ENCODE results near the gene NPDC1. TPM values are rescaled to one million over a fixed set of nuclear protein-coding genes. Genes with fewer than 3 reads are reported as not detected.

NPDC1 gene
- total RNA-seq, 1 donor from 2014 or later = 152 TPM

GRCh38 chr9:137045294-137046087 is 486 bp downstream of the NPDC1 start:
- Histone ChIP-seq H3K4me1 (peaks cover 23% of the 10 kb centered on the region), H3K27me3 (peaks cover 37% of the 10 kb centered on the region), H3K9me3 (no peaks in the 10 kb centered on the region), H3K36me3 (no peaks in the 10 kb centered on the region), H3K4me3 (peak overlapping the region; percentile 64), H3K27ac (peak overlapping the region; percentile 66)
- ATAC-seq (no peak), DNase-seq (no peak)
- TF ChIP-seq CTCF (IDR thresholded peaks at IDR 0.05) = no peak
- intact Hi-C loops (cut with DNase I) = no loop called here

DNA sequence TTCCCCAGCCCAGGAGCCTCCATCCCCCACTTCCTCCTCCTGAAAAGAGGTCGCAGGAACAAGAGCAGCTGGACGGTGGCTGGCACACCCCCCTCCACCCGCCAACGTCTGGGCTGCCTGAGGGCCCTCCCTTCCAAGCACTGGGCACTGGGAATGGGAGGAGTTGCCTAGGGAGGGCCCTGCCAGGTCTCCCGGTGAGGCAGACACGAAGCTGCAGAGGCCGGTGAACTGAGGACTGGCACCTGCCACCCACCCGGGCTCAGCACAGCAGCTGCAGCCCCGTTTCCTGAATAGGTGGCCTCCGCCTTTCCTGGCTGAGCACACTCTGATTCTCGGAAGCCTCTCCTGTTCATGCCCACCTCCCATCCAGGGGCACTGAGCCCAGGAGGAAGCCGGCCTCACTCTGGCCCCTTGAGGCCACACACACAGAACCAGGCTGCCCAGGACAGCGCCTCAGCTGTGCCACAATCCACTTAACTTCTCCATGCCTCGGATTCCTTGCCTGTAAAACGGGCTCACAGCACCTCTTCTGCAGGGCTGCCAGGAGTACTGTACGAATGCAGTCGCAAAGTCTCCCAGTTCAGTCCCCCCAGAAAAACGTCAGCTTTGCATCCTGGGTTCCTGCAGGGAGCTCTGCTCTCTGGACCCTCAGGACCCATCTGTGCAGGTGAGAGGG is 1.3 kb downstream of the NPDC1 start:
- no peak for TF ChIP-seq CTCF (IDR thresholded peaks at IDR 0.05)
- DNase-seq = no peak
- intact Hi-C loops (cut with DNase I) = no loop called here
- peaks cover 23% of the 10 kb centered on the region for H3K4me1 ChIP-seq
- ATAC-seq = peak; percentile 27
- H3K36me3 ChIP-seq = no peaks in the 10 kb centered on the region
- H3K4me3 ChIP-seq = peak overlapping the region; percentile 64
- H3K27ac ChIP-seq = peak overlapping the region; percentile 66
- H3K9me3 ChIP-seq = no peaks in the 10 kb centered on the region
- peaks cover 32% of the 10 kb centered on the region for H3K27me3 ChIP-seq

GRCh38 chr9:137044037-137044436 is 1.9 kb downstream of the NPDC1 start:
- Histone ChIP-seq H3K27me3 (peaks cover 26% of the 10 kb centered on the region), H3K27ac (peak overlapping the region; percentile 65), H3K9me3 (no peaks in the 10 kb centered on the region), H3K4me1 (peaks cover 23% of the 10 kb centered on the region), H3K36me3 (no peaks in the 10 kb centered on the region), H3K4me3 (peak overlapping the region; percentile 64)
- DNase-seq (no peak), ATAC-seq (no peak)
- intact Hi-C loops (cut with DNase I) = no loop called here
- no peak for TF ChIP-seq CTCF (IDR thresholded peaks at IDR 0.05)

DNA sequence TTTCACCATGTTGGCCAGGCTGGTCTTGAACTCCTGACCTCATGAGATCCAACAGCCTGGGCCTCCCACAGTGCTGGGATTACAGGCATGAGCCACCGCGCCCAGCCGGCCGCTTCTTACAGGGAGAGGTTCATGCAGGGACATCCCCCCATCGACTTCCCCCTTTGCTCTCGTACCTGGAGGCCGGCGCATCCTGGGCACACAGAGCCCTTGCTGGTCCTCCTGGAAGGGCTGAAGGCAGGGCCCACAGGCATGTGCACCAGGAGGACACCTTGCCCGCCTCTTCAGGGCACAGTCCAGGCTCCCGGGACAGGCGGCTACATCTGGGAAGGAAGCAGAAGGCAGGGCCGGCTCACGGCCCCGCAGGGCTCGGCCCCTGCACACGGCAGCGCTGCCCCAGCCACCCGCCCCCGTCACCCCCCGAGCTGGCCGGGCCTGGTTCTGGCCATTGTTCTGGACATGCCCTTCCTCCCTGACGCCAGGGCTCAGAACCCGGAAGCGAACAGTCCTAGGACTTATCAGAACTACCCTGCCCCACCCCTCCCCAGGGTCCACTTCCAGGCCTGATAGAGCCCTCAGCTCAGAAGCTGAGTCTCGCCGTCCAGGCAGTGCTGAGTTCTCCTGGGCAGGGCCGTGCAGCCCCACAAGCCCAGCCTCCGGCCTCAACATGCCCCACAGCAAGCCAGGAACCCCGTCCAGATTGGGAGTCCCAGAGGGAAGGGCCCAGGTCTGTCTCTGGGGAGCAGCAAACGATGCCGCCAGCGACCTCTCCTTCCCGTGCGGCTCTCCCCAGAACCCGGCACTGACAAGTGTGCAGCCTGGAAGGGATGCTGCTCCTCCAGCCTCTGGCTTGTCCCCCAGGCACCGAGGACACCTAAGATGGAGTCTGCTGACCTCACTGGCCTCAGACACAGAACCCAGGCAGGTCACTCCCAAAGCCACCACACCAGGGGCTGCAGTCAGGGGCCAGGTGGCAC is 2.9 kb downstream of the NPDC1 start:
- intact Hi-C loops (cut with DNase I) = no loop called here
- Histone ChIP-seq H3K27ac (peak overlapping the region; percentile 65), H3K4me1 (peaks cover 23% of the 10 kb centered on the region), H3K36me3 (no peaks in the 10 kb centered on the region), H3K27me3 (peaks cover 18% of the 10 kb centered on the region), H3K9me3 (no peaks in the 10 kb centered on the region), H3K4me3 (peak overlapping the region; percentile 64)
- ATAC-seq (peak; percentile 18), DNase-seq (no peak)
- TF ChIP-seq CTCF (IDR thresholded peaks at IDR 0.05) = no peak

GRCh38 chr9:137041124-137041523 is 4.9 kb downstream of the NPDC1 start:
- Histone ChIP-seq H3K4me3 (peak overlapping the region; percentile 10), H3K9me3 (no peaks in the 10 kb centered on the region), H3K4me1 (peaks cover 18% of the 10 kb centered on the region), H3K36me3 (no peaks in the 10 kb centered on the region), H3K27me3 (peaks cover 9% of the 10 kb centered on the region), H3K27ac (peak overlapping the region; percentile 30)
- no peak for TF ChIP-seq CTCF (IDR thresholded peaks at IDR 0.05)
- intact Hi-C loops (cut with DNase I) = no loop called here
- ATAC-seq (peak; percentile 3), DNase-seq (no peak)
